GM21423 (cell line): ENCODE data around the gene PAPSS2.

Experiments used
- ATAC-seq: cut with Tn5 transposase; IDR thresholded peaks from one replicate; pipeline ENCODE4 v1.9.1; 2021; ENCODE audit warnings: mild to moderate bottlenecking, moderate library complexity; ENCODE audit not compliant: unreplicated experiment

The PAPSS2 gene

DNA sequence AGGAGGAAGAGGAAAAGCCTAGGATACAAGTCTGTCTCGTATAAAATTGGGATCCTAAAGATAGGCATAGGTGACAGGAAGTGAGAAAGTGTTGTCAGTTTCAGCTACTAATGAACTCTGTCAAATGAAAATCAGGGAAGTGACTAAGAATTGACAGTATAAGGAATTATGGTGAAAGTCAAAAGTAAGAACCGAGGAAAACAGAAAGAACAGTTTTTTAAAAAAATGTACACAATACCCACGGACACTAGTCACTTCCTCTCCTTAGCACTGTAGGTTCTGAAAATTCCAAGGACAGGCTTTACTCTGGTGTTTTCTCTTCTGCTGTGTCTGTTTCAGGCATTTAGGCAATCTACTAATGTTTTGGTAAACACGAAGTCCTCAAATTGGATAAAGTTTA lies 116.1 kb downstream of the PAPSS2 start:
- no peak for ATAC-seq

- no peak for ATAC-seq
These were observed 116.7 kb downstream of the PAPSS2 start for GRCh38 chr10:87776328-87776727.

- no peak for ATAC-seq
These were observed 121.9 kb downstream of the PAPSS2 start for GRCh38 chr10:87781545-87781944.

DNA sequence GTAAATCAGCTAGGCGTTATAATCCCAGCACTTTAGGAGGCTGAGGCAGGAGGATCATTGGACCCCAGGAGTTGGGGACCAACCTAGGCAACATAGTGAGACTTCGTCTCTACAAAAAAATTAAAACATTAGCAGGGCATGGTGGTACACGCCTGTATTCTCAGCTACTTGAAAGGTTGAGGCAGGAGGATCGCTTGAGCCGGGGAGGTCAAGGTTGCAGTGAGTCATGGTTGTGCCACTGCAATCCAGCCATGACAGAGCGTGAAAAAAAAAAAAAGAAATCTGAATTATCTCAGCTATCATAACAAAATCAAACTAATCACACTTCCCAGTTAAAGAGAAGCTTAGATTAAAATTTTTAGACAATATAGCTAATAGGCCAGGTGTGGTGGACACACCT lies 123.0 kb downstream of the PAPSS2 start:
- no peak for ATAC-seq

DNA sequence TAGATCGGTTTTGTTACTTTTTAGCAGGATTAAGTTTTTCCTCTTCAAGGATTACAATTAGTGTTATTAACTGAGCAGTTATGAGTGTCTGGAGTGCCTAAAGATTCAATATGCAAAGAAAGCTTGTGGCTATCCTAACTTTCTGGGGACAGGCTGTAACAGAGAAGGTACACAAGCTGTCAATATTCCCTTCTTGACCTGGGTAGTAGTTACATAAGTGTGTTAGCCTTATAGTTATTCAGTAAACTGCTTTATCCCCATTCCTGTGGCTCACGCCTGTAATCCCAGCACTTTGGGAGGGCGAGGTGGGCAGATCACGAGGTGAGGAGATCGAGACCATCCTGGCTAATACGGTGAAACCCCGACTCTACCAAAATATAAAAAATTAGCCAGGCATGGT lies 126.7 kb downstream of the PAPSS2 start:
- no peak for ATAC-seq

DNA sequence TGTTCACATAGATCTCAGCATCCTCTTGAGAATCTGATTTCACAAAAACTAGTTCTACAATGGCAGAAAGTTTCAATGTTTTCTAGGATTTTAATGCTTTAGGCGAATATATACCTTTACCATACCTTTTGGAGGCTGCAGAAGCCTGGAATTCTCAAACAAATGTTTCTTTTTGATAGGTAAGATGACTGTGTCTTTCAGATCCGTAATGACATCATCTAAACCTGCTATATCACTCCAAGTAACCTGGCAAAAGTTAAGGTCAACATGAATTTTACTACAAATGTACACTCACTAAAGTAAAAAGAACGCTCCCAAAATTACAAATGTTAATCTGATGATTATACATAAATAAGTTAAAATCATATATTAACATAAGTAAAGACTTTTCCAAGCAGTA lies 130.5 kb downstream of the PAPSS2 start:
- no peak for ATAC-seq

GRCh38 chr10:87794285-87794684 lies 134.6 kb downstream of the PAPSS2 start:
- ATAC-seq: no peak
